Measurements from ENCODE around the gene HPS3.

HPS3 gene

DNA sequence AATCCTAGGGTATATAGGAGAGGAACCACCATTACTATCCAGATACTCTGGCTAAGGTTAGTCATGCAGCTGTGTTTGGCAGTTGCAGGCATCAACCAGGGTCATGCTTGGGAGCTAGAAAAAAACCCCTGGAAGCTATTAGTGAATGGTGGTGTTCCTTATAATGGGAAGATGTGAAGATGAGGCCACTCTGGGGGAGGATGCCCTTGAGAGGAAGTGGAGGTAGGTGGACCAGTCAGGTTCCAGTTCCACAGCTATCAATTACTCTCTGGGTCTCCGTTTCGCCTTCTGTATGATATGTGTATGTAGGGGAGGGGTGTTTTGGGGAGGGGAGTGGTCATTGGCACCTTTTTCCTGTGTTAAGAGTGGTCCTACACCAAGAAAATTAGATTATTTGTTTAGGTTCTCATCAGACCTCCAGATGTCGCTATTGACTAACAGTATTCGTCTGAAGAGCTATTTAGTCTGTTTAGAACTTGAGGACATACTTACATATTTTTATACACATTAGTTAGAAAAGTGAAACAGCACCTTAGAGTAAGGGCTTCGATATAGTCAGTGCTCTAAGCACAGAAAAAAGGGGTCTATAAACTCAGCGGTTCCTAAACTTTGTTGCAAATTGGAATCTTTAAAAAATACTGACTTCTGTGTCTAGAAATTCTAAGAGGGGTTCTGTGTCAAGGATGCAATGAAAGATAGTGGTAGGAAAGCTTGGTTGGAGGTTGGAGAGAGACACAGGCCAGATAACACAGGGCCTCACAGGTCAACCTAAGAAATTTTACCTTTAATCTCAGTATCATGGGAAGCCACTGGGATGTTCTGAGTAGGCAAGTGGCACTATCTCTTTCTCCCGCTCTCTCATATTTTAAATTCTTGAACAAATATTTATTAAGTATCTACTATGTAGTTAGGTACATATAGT lies 9.1 kb upstream of the HPS3 start:
- DNase-seq, result peak; percentile 51

DNA sequence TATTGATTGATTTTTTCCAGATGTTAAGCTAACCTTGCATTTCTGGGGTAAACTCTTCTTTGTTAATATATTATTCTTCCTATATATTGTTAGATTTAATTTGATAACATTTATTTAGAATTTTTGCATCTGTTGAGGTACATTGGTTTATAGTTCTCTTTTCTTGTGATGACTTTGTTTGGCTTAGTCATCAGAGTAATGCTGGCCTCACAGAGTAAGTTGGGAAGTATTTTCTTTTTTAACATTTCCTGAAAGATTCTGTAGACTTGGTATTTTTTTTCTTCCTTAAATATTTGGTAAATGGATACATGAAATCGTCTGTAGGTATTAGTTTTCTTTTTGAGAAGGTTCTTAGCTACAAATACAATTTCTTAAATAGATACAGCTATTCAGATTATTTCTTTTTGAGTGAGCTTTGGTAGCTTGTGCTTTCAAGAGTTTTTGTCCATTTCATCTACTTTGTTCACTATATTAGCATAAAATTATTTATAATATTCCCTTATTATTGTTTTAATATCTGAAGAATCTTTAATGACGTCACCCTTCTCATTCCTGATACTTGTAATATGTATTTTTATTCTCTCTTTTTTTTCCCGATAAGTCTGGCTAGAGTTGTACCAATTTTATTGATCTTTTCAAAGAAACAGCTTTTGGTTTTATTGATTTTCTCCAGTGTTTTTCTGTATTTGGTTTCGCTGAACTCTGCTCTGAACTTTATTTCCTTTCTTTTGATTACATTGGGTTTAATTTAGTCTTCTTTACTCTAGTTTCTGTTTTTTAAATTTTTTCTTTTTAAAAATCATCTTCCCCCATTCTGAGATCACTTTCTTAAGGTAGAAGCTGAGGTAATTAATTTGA lies 6.5 kb upstream of the HPS3 start:
- DNase-seq, result no peak

DNA sequence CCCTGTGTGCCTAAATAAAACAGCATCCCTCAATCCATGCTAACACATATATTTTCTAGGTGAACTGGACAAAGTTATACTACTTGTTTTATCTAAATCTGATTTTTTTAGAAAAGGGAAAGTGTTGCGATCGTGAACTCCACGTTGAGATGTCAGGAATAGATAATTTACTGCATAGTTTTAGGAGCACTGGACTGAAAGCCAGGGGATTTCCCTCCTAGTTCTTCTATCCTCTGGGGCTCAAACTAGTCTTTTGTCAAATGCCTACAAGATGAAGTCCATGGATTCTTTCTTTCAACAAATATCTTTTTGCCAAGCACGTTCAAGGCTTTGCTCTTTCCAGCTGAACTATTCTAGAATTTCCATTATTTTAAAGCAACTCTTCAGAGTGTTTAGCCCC lies 617 bp upstream of the HPS3 start:
- no peak for DNase-seq

DNA sequence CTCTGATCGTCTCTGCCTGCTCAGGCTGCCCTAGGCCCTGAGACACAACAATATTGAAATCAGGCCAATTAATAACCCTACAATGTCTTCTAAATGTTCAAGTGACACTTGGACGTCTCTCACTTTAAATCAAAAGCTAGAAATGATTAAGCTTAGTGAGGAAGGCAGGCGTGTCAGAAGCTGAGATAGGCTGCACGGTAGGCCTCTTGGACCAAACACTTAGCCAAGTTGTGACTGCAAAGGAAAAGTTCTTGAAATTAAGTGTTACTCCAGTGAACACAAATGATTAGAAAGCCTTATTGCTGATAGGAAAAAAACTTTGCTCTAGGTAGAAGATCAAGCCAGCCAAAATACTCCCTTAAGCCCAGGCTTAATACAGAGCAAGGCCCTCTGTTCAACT lies 2.2 kb downstream of the HPS3 start:
- DNase-seq, result no peak

DNA sequence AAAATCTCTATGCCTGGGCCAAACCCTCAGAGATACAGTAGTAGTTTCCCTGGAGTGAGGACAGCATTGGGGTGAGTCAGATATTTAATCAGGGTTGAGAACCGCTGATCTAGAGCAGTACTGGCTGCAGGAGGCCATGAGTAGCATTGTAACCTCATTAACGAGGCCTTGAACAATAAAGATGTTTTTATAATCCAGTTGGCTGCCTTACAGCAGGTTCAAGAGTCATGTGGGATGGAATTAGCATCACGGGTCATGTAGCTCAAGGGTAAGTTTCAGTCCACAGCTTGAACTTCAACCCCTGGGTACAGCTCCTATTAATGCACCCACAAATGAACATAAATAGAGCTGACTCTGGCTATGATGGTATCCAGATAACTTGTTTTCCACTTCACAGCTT lies 5.1 kb downstream of the HPS3 start:
- no peak for DNase-seq

DNA sequence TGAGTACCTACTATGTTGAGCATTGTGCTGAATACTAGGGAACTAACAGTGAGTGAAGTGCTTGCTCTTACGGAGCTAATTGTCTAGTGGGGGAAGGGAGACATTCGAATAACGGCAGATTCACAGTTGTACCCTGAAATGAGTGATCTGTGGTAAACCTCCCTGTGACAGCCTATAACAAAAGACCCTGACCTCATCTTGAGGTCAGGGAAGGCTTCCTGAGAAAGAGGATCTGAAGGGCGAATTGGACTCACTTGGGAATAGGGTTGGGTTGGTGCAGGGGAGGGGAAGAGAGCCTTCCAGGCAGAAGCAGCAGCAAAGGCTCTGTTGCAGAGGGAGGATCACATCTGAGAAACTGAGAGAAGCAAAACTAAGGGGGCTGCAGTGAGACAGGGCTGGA lies 13.2 kb downstream of the HPS3 start:
- DNase-seq, result no peak

DNA sequence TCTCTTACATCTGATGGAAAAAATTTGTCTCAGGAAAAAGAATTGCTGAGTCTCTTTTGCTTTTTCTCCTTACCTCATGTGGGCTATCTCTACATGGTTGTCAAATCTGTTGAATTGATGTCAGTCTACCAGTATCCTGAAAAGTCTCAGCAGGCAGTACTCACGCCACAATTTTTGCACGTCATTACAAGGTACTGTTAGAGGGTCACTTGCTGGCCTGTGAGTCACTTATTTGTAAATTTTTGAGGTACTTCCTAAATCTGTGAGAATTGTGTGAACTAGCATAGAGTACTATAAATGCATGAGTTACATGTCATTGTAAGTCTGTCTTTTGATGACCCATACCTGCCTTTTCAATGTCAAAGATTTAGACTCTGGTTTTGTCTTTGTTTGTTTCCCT lies 15.9 kb downstream of the HPS3 start:
- no peak for DNase-seq

DNA sequence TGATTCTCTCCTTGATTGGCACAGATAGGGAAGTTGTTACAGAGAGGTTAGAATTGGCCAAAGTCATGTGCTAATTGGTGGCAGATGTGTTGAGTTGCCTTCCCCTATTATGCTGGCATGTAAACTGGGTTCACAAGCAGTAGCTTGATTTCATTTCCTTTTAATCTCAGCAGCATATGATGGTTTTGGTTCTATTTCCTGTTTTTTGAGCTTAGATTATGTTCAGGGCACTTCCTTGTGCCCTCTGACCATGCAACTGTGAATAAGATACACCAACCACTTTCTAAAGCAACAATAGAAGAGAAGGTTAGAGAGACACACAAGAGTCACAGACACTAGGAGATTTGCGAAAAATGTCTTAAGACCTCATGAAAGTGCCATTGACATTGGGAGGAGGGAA lies 16.5 kb downstream of the HPS3 start:
- no peak for DNase-seq

DNA sequence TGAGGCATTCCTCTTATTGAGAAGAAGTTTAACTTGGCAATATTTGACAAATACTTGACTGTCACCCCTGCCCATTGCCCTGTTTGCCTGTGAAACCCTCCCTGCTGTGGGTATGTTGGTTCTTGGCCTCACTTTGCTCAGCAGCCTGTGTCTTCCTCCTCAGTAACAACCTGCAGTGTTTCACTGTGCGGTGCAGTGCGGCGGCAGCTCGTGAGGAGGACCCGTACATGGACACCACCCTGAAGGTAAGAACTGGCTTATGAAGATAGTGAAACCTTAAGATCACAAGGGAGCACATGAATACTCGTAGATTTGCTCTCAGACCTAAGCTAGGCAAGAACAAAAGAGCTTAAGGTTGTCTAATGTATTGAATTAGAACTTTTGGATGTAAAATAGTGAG lies 21.0 kb downstream of the HPS3 start:
- no peak for DNase-seq

DNA sequence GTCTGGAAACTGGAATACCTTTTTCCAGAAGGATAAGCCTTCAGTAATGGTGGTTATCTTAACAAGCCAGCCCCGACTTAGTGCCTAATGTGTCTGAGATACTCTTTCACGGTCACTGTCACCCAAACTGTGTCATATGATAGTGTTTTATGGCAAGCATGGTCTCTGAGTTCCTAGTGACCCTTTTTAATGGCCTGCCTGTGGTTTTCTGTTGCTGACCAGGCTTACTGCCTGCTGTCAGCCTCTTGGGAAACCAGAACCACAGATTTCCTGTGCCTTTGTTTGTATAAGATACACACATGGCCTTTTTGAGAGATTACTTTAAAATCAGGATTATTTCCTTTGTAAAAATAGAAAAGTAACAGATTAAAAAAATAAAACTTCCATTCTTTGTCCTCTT lies 22.4 kb downstream of the HPS3 start:
- no peak for DNase-seq

DNA sequence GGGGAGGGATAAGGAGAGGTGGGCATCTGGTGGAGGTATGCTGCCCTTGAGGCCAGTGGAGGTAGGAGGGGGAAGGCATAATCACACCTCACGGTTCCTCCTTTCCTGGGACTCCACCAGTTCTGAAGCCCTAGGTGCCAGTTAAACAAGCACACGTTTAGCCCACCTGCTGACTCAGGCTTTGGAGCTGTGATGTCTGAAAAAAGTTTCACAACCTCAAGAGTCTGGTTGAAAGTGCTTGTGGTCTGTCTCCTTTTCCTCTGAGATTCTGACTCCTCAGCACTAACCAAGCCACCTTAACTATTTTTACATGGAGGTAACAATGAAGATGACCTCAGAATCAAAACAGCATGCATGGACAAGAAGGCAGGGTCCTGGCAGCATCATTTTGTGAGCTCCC lies 23.0 kb downstream of the HPS3 start:
- no peak for DNase-seq

DNA sequence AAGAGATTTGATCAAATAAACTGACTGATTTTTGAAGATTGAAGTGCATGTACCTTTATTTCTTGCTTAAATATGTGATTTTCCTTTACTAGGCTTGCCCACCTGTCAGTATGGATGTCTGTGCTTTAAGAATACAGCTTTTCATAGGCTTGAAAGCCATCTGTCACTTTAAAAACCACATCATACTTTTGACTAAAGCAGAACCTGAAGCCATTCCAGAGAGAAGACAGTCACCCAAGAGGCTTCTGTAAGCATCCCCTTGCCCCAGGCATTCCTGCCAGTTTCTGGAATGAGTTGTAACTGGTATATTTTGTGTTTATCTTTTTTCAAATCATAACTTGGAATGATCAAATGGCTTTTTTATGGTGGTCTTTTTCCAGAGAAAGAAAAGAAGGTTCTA lies 24.0 kb downstream of the HPS3 start:
- DNase-seq, result no peak

DNA sequence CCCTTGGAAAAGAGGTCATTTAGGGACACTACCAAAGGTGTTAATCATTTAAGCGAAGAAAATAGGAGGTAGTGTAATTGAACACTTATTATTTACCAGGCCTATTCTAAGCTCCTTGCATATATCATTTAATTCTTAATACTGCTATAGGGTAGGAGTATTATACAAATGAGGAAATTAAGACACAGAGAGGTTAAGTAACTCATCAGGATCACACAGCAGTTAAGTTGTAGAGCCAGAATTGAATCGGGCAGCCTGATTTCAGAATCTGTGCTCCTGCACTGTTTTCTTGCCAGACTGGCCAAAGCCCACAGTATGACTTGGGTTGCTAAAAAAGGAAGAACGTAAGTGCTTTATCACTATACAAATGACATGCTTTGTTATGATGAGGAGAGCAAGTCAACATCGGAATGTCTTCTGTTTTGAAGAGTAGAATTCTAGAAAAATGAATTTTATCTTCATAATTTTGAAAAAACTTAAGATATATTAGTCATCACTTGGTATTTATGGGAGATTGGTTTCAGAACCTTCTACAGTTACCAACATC lies 31.4 kb downstream of the HPS3 start:
- no peak for DNase-seq

DNA sequence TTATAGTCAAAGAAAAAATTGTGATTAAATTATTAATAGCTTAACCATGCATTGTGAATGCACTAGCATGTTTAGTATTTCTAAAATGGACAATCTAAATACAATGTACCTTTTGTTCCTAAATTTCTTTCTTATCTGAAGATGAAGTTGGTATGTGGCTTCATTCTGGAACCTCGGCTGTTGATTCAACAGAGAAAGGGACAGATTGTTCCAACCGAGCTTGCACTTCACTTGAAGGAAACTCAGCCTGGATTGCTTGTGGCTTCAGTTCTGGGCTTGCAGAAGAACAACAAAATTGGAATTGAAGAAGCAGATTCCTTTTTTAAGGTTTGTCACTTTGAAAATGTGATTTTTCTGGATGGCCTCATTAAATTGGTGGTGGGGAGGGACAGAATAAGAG lies 32.6 kb downstream of the HPS3 start:
- no peak for DNase-seq

DNA sequence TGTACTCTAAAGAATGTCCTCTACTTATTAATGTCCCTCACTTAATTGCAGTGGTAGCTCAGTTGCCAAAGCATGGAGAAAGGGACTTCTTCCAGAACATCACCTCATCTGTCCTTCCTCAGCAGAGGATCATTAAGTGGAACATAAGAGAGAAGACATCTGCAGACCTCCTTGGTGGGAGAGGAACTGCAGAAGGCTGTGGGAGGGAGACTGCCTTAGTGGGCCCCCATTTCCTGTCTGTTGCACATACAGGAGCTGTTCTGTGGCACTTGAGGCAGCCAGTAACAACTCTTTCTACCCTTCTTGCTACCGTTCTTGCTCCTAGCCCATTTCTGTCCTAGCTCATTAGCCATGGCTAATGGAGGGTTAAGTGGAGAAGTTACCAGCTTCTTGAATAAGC lies 33.6 kb downstream of the HPS3 start:
- no peak for DNase-seq

DNA sequence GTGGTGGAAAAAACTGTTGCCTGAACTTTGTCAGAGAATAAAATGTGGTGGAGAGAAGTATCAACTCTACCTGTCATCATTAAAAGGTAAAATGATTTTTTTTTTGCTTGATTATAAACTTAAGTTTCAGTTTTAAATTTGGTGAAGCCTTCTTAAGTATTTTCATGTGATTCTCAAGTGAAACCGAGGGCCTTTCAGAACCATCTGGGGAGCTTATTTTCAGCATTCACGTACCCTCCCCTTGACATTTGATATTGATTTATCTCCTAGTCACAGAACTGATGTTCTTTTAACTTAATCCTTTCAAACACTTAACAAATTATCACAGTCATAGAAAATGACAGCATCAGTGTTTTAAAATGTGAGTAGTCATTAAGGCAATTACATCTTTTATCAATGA lies 38.5 kb downstream of the HPS3 start:
- DNase-seq, result no peak

DNA sequence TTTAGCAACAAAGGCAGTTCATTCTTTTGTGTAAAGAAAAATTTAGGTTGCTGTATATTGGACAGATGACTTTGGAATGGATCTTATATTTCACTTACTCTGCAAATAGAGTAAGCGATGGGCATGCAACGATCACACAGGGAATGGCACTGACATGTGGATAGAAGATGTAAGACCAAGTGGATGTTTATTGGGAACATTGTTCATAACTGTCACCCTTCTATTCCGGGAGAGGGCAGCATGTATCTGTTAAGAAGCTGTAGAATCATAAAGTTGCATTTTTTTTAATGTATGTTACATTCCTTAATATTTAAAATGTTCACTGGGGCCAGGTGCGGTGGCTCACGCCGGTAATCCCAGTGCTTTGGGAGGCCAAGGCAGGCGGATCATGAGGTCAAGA lies 41.2 kb downstream of the HPS3 start:
- DNase-seq, result no peak

DNA sequence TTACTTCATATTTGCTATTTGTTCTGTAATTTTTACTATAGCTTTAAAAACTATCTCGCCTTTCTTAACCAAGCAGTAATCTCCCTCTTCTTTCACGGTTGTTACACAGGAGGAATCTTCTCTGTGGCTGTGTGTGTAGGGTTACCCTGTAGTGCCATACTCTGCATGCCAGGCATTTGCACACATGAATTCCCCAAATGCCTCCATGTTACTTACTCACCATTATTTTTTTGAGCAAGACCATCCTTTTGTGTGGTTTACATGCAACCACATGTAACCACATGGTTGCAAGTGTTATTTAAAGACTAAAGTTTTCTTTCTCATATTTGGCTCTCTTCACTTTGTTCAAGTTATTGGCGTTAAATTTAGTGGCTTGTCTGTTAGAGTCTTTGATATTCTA lies 45.5 kb downstream of the HPS3 start:
- no peak for DNase-seq

DNA sequence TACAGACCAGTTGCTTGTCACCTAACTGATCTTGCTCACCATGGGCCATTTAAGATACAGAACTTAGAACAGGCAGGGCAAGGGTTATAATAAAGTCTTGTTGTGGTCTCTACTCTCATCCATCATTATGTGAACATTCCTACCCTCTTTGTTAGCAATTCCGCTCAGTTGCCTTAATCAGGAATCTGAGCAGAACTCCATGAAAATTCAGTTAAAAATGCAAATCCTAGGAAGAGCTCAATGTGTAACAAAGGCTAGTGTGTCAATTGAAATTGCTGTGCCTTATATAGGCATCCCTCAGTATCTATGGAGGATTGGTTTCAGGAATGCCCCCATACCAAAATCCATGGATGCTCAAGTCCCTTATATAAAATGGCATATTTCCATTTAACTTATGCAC lies 47.7 kb downstream of the HPS3 start:
- no peak for DNase-seq

DNA sequence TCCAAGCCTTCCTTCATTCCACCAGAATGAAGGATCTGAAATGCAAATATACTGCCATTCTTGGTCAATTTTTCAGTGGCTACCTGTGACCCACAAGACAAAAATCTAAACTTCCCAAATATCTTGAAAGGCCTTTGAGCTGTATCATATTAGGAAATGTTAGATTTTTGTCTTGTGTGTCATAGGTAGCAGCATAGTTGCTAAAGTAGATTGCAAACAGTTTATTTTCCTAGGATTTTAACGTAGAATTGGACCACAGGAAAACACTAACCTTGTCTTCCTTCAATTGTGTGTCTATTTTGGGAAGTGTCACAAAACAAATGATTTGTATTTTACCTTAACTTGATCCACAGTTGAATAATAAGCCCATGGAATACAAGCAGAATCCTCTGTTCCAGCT lies 49.8 kb downstream of the HPS3 start:
- DNase-seq, result no peak

DNA sequence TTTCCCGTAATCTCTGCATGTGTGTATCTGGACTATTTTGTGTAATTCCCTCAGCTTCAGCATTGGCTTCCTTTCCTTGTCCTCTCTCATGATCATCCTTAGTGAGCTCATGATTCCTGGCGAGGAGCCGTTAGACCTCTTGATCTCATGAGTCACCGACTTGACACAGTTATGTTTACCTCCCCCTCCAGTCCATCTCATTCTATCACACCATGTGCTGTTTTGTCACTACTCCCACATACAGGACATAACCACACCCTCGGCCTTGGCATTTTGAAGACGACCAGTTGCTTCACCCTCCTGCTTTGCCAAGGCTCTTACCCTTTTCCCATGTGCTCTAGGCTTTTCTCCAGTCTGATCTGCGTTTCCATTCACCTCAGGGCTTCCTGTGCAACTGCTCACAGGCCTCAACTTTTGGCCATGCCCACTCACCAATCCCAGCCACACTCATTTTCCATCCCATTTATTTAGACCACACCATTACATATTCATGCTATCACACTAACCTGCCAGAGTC lies 50.7 kb downstream of the HPS3 start:
- DNase-seq, result no peak

DNA sequence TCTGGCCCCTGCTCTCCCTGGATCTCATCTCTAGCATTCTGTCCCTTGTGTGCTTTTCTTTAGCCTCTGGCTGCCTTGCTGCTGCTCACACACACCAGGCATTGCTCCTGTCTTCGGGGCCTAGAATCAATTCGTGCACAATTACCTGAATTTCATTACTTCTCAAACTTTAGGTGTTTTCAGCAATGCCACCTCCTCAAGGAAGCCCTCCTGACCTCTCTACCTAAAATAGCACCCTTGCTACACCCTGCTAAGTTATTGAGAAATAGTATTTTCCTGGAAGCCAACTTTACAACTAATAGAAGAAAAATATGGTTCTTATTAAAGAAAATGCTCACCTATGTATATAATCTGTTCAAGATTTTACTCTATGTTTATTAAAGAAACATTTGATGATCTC lies 51.7 kb downstream of the HPS3 start:
- no peak for DNase-seq

DNA sequence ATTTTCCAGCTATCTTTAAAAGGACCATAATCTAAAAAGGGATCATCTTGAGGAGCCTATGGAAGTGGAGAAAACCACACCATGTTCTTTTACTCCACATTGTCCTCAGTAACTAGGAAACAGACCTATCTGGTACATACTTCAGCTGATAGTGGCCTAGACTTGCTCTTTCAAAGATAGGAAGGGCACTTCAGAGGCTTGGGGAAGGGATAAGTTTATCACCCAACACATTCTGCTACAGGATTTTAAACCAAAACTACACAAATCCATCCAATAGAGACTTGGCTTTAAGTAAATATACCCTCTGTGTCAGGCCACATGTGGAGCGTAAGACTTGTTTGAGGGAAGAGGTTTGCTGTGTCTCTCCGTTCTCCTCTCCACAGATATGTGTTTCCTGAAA lies 56.8 kb downstream of the HPS3 start:
- no peak for DNase-seq

DNA sequence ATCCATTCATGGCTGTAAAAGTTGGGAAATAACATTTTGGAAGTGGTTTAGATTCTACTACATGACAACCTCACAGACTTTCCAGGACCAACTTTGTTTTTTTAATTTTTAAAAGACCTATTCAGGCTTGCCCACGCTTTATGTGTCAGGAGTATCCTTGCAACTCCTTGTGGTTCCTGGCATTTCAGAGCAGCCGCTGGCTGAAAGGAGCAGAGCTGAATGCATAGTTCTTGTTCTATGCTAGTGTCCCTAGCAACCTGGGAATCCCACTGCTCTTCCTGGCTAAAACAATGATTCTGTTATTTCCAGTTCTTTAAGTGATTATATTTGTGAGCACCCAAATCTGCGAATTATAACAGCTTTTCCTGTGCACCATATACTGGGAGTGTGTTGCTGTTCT lies 57.3 kb downstream of the HPS3 start:
- DNase-seq, result no peak
